HEK293 (cell line): ENCODE measurements around the gene CASP8AP2.

Source experiments
- BCL6B ChIP-seq: fragments of 450-650 bp; formaldehyde crosslinking; IDR thresholded peaks from 2 replicates; pipeline ENCODE4 v1.5.1; 2017; ENCODE audit warnings: missing biosample characterization, missing genetic modification characterization
- ELK4 ChIP-seq: IDR thresholded peaks from 2 replicates; pipeline ENCODE4 v1.6.1; 2011; ENCODE audit warnings: mild to moderate bottlenecking, low read depth, low read length, borderline replicate concordance
- GFI1B ChIP-seq: fragments of 450-650 bp; formaldehyde crosslinking; IDR thresholded peaks from 2 replicates; pipeline ENCODE4 v1.5.1; 2016; ENCODE audit warnings: missing biosample characterization, missing genetic modification characterization
- GLI4 ChIP-seq: fragments of 450-650 bp; formaldehyde crosslinking; IDR thresholded peaks from 2 replicates; pipeline ENCODE4 v1.5.1; 2016; ENCODE audit warnings: missing biosample characterization, missing genetic modification characterization
- KLF7 ChIP-seq: fragments of 450-650 bp; formaldehyde crosslinking; IDR thresholded peaks from 2 replicates; pipeline ENCODE4 v1.5.1; 2016; ENCODE audit warnings: missing biosample characterization, missing genetic modification characterization, borderline replicate concordance
- PRDM1 ChIP-seq: fragments of 450-650 bp; formaldehyde crosslinking; IDR thresholded peaks from 2 replicates; pipeline ENCODE4; 2016; ENCODE audit warnings: missing biosample characterization, missing genetic modification characterization
- PRDM10 ChIP-seq: fragments of 450-650 bp; formaldehyde crosslinking; IDR thresholded peaks from 2 replicates; pipeline ENCODE4 v1.5.1; 2016; ENCODE audit warnings: missing biosample characterization, missing genetic modification characterization
- REST ChIP-seq: fragments of 450-650 bp; formaldehyde crosslinking; IDR thresholded peaks from 2 replicates; pipeline ENCODE4 v1.5.1; 2016; ENCODE audit warnings: missing biosample characterization, missing genetic modification characterization
- TRIM28 ChIP-seq: IDR thresholded peaks from 2 replicates; pipeline ENCODE4 v1.6.1; 2011; ENCODE audit warnings: low read length, control low read depth, borderline replicate concordance
- ZBTB48 ChIP-seq: fragments of 450-650 bp; formaldehyde crosslinking; IDR thresholded peaks from 2 replicates; pipeline ENCODE4 v1.5.1; 2016; ENCODE audit warnings: missing biosample characterization, missing genetic modification characterization
- ZFP41 ChIP-seq: fragments of 450-650 bp; formaldehyde crosslinking; IDR thresholded peaks from 2 replicates; pipeline ENCODE4 v1.5.1; 2016; ENCODE audit warnings: missing biosample characterization, missing genetic modification characterization, borderline replicate concordance
- ZNF114 ChIP-seq: fragments of 450-650 bp; formaldehyde crosslinking; IDR thresholded peaks from 2 replicates; pipeline ENCODE4 v1.5.0; 2017; ENCODE audit warnings: missing biosample characterization, missing genetic modification characterization
- ZNF138 ChIP-seq: fragments of 450-650 bp; formaldehyde crosslinking; IDR thresholded peaks from 2 replicates; pipeline ENCODE4 v1.5.1; 2016; ENCODE audit warnings: missing biosample characterization, missing genetic modification characterization, borderline replicate concordance
- ZNF202 ChIP-seq: fragments of 450-650 bp; formaldehyde crosslinking; IDR thresholded peaks from 2 replicates; pipeline ENCODE4 v1.5.1; 2016; ENCODE audit warnings: missing biosample characterization, missing genetic modification characterization, borderline replicate concordance
- ZNF221 ChIP-seq: fragments of 450-650 bp; formaldehyde crosslinking; IDR thresholded peaks from 2 replicates; pipeline ENCODE4 v1.5.1; 2017; ENCODE audit warnings: missing biosample characterization, missing genetic modification characterization, borderline replicate concordance
- ZNF223 ChIP-seq: fragments of 450-650 bp; formaldehyde crosslinking; IDR thresholded peaks from 2 replicates; pipeline ENCODE4 v1.5.1; 2016; ENCODE audit warnings: missing biosample characterization, missing genetic modification characterization
- ZNF239 ChIP-seq: fragments of 450-650 bp; formaldehyde crosslinking; IDR thresholded peaks from 2 replicates; pipeline ENCODE4 v1.5.1; 2016; ENCODE audit warnings: missing biosample characterization, missing genetic modification characterization
- ZNF26 ChIP-seq: fragments of 450-650 bp; formaldehyde crosslinking; IDR thresholded peaks from 2 replicates; pipeline ENCODE4 v1.5.1; 2016; ENCODE audit warnings: missing biosample characterization, missing genetic modification characterization
- ZNF324 ChIP-seq: fragments of 450-650 bp; formaldehyde crosslinking; IDR thresholded peaks from 2 replicates; pipeline ENCODE4 v1.5.1; 2016; ENCODE audit warnings: missing biosample characterization, missing genetic modification characterization
- ZNF341 ChIP-seq: fragments of 450-650 bp; formaldehyde crosslinking; IDR thresholded peaks from 2 replicates; pipeline ENCODE4; 2016; ENCODE audit warnings: low read depth, missing biosample characterization, missing genetic modification characterization
- ZNF354C ChIP-seq: fragments of 450-650 bp; formaldehyde crosslinking; IDR thresholded peaks from 2 replicates; pipeline ENCODE4 v1.5.1; 2016; ENCODE audit warnings: missing biosample characterization, missing genetic modification characterization, low read depth, borderline replicate concordance
- ZNF514 ChIP-seq: fragments of 450-650 bp; formaldehyde crosslinking; IDR thresholded peaks from 2 replicates; pipeline ENCODE4 v1.5.1; 2016; ENCODE audit warnings: missing biosample characterization, missing genetic modification characterization
- ZNF549 ChIP-seq: fragments of 450-650 bp; IDR thresholded peaks from 2 replicates; pipeline ENCODE4 v1.5.1; 2018; ENCODE audit warnings: missing biosample characterization, missing genetic modification characterization, mild to moderate bottlenecking, inconsistent platforms, moderate library complexity
- ZNF580 ChIP-seq: fragments of 450-650 bp; formaldehyde crosslinking; IDR thresholded peaks from 2 replicates; pipeline ENCODE4 v1.5.1; 2016; ENCODE audit warnings: missing biosample characterization, missing genetic modification characterization
- ZNF624 ChIP-seq: fragments of 450-650 bp; formaldehyde crosslinking; IDR thresholded peaks from 2 replicates; pipeline ENCODE4 v1.5.1; 2017; ENCODE audit warnings: missing biosample characterization, missing genetic modification characterization
- ZNF658 ChIP-seq: fragments of 450-650 bp; formaldehyde crosslinking; IDR thresholded peaks from 2 replicates; pipeline ENCODE4; 2016; ENCODE audit warnings: missing biosample characterization, missing genetic modification characterization
- ZNF664 ChIP-seq: fragments of 450-650 bp; formaldehyde crosslinking; IDR thresholded peaks from 2 replicates; pipeline ENCODE4 v1.5.1; 2016; ENCODE audit warnings: missing biosample characterization, missing genetic modification characterization
- ZNF670 ChIP-seq: fragments of 450-650 bp; formaldehyde crosslinking; IDR thresholded peaks from 2 replicates; pipeline ENCODE4 v1.5.1; 2016; ENCODE audit warnings: missing biosample characterization, missing genetic modification characterization, low read depth
- ZSCAN23 ChIP-seq: fragments of 450-650 bp; formaldehyde crosslinking; IDR thresholded peaks from 2 replicates; pipeline ENCODE4 v1.5.1; 2016; ENCODE audit warnings: missing biosample characterization, missing genetic modification characterization

Gene CASP8AP2

GRCh38 chr6:89829472-89830169 lies at the start of gene CASP8AP2 (continued):
- 0 out of 2 replicates have a peak, but pooled peaks have one; percentile 15 for TF ChIP-seq ZNF324
- TF ChIP-seq PRDM1, result no peak
- no peak; the same call in 1 of the 2 replicates for TF ChIP-seq ZNF341 (tag by site-specific recombination)
- no peak for TF ChIP-seq ZNF670 (tag by site-specific recombination)
- peak; percentile 68 for TF ChIP-seq REST (tag by site-specific recombination)
- no peak for TF ChIP-seq BCL6B (tag by site-specific recombination)
- no peak for TF ChIP-seq ZNF202 (tag by site-specific recombination)
- peak; percentile 94 for TF ChIP-seq ZBTB48 (tag by site-specific recombination)
- no peak for TF ChIP-seq ZNF221
- TF ChIP-seq ZNF138 (tag by site-specific recombination), result no peak
- no peak for TF ChIP-seq ZNF354C (tag by site-specific recombination)
- TF ChIP-seq ZNF549 (tag by site-specific recombination), result no peak
- TF ChIP-seq TRIM28, result no peak; the same call in 1 of the 2 replicates
- TF ChIP-seq ZNF664 (tag by site-specific recombination), result no peak
- TF ChIP-seq ELK4, result no peak
- TF ChIP-seq ZNF239 (tag by site-specific recombination), result peak; percentile 64; the same call in 1 of the 2 replicates
- TF ChIP-seq KLF7 (tag by site-specific recombination), result no peak
- TF ChIP-seq PRDM10 (tag by site-specific recombination), result peak; percentile 32; the same call in 1 of the 2 replicates
- TF ChIP-seq ZNF26 (tag by site-specific recombination), result no peak
- TF ChIP-seq ZNF223 (tag by site-specific recombination), result no peak
- no peak for TF ChIP-seq ZSCAN23 (tag by site-specific recombination)
- no peak for TF ChIP-seq GLI4
- TF ChIP-seq GFI1B (tag by site-specific recombination), result no peak
- TF ChIP-seq ZFP41 (tag by site-specific recombination), result no peak
- no peak for TF ChIP-seq ZNF658 (tag by site-specific recombination)
- TF ChIP-seq ZNF580, result peak; percentile 100
- no peak for TF ChIP-seq ZNF624 (tag by site-specific recombination)
- no peak for TF ChIP-seq ZNF114 (tag by site-specific recombination)
- no peak for TF ChIP-seq ZNF514 (tag by site-specific recombination)
